ENCODE results near the gene TCTN2.

Gene TCTN2

DNA sequence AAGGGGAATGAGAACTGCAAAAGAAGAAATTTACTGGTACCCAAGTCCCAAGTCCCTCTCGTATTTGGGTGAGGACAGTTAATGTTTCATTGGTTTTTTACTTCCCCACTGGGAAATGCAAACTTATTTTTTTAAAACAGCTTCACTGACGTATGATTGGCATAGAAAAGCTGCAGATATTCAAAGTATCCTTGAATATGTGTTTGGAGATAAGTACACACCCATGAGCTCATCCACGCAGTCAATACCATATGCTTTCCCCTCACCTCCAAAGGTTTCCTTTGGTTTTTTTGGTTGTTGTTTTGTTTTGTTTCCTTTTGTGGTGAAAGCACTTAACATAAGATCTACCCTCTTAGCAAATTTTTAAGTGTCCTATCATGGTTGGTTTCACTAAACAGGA lies 13.1 kb downstream of the TCTN2 start:
- H3K27me3 ChIP-seq (ENCODE audit: insufficient read depth, poor library complexity, severe bottlenecking) = no peaks in the 10 kb centered on the region
- no peak for DNase-seq (ENCODE audit: low read depth in 1 of 2, low spot score in 1 of 2)
- TF ChIP-seq GABPA (IDR thresholded peaks at IDR 0.05; ENCODE audit: low read depth) (no peak), SPI1 (IDR thresholded peaks at IDR 0.05; ENCODE audit: borderline replicate concordance, low read depth) (no peak)
- TF ChIP-seq, protein P1, sequence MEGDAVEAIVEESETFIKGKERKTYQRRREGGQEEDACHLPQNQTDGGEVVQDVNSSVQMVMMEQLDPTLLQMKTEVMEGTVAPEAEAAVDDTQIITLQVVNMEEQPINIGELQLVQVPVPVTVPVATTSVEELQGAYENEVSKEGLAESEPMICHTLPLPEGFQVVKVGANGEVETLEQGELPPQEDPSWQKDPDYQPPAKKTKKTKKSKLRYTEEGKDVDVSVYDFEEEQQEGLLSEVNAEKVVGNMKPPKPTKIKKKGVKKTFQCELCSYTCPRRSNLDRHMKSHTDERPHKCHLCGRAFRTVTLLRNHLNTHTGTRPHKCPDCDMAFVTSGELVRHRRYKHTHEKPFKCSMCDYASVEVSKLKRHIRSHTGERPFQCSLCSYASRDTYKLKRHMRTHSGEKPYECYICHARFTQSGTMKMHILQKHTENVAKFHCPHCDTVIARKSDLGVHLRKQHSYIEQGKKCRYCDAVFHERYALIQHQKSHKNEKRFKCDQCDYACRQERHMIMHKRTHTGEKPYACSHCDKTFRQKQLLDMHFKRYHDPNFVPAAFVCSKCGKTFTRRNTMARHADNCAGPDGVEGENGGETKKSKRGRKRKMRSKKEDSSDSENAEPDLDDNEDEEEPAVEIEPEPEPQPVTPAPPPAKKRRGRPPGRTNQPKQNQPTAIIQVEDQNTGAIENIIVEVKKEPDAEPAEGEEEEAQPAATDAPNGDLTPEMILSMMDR (IDR thresholded peaks at IDR 0.05; ENCODE audit: insufficient read depth, low read length) = no peak
- TF ChIP-seq, protein P2, sequence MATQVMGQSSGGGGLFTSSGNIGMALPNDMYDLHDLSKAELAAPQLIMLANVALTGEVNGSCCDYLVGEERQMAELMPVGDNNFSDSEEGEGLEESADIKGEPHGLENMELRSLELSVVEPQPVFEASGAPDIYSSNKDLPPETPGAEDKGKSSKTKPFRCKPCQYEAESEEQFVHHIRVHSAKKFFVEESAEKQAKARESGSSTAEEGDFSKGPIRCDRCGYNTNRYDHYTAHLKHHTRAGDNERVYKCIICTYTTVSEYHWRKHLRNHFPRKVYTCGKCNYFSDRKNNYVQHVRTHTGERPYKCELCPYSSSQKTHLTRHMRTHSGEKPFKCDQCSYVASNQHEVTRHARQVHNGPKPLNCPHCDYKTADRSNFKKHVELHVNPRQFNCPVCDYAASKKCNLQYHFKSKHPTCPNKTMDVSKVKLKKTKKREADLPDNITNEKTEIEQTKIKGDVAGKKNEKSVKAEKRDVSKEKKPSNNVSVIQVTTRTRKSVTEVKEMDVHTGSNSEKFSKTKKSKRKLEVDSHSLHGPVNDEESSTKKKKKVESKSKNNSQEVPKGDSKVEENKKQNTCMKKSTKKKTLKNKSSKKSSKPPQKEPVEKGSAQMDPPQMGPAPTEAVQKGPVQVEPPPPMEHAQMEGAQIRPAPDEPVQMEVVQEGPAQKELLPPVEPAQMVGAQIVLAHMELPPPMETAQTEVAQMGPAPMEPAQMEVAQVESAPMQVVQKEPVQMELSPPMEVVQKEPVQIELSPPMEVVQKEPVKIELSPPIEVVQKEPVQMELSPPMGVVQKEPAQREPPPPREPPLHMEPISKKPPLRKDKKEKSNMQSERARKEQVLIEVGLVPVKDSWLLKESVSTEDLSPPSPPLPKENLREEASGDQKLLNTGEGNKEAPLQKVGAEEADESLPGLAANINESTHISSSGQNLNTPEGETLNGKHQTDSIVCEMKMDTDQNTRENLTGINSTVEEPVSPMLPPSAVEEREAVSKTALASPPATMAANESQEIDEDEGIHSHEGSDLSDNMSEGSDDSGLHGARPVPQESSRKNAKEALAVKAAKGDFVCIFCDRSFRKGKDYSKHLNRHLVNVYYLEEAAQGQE (IDR thresholded peaks at IDR 0.05; ENCODE audit: insufficient replicate concordance, low read depth) = no peak
- H3K4me3 ChIP-seq (replicated peaks; ENCODE audit: insufficient read depth, low read length) = no peak overlapping the region
- H3K27ac ChIP-seq (replicated peaks) = no peak overlapping the region

DNA sequence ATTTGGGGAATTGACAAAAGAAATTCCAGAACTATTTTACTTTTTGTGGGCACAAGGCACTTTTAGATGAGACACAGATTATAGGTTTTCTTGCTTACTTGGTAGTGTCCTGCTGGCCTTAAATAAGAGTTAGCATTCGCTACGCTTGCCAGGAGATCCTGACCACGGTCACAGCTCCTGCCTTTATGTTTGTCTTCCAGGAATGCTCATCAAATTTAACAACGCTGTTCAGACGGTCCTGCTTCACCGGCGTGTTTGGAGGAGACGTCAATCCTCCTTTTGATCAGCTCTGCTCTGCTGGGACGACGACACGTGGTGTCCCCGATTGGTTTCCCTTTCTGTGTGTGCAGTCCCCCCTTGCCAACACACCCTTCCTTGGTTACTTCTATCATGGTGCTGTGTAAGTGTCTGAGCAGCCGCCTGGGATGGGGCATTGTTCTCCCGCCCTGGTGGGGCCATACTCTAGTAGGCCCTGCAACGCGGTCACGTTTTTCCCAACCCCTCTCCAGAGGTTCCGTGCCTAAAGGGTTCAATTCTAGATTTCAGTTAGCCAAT lies 15.8 kb downstream of the TCTN2 start:
- Histone ChIP-seq H3K4me3 (replicated peaks; ENCODE audit: insufficient read depth, low read length) (no peak overlapping the region), H3K27ac (replicated peaks) (no peak overlapping the region), H3K27me3 (ENCODE audit: insufficient read depth, poor library complexity, severe bottlenecking) (no peaks in the 10 kb centered on the region)
- no peak for TF ChIP-seq POLR2AphosphoS5 (IDR thresholded peaks at IDR 0.05; ENCODE audit: low read depth)
- TF ChIP-seq, protein P2 (IDR thresholded peaks at IDR 0.05; ENCODE audit: insufficient replicate concordance, low read depth) = no peak
- no peak for TF ChIP-seq GABPA (IDR thresholded peaks at IDR 0.05; ENCODE audit: low read depth)
- no peak for TF ChIP-seq SPI1 (IDR thresholded peaks at IDR 0.05; ENCODE audit: borderline replicate concordance, low read depth)
- DNase-seq (ENCODE audit: low read depth in 1 of 2, low spot score in 1 of 2) = no peak

DNA sequence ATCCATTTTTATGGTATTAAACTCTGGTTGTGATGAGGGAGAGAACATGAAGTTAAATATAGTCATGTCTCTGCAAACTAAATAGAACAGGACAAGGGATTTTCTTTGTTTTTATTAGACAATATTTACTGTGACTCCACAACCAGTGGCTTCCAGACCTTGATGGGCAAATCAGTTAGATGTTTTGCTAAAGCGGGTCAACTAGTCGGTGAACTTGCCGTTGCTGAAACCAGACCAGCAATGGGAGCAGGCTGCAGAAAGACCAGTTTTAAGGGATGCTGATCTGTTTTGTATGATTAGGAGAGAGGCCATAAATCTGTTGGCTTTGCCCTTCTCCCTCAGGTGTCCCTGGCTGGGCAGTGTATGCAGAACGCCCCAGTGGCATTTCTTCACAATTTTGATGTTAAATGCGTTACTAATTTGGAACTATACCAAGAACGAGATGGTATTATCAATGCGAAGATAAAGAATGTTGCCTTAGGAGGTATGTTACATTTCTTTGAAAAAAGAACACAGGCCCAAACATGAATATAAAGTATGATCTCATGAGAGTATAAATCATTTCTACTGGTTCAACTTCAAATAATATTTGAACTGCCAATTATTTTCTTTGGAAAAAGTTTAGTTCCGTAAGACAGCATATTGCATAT lies 19.4 kb downstream of the TCTN2 start:
- no peak overlapping the region for H3K4me3 ChIP-seq (replicated peaks; ENCODE audit: insufficient read depth, low read length)
- H3K27me3 ChIP-seq (ENCODE audit: insufficient read depth, poor library complexity, severe bottlenecking) = no peaks in the 10 kb centered on the region
- DNase-seq (ENCODE audit: low read depth in 1 of 2, low spot score in 1 of 2) = no peak
- no peak overlapping the region for H3K27ac ChIP-seq (replicated peaks)
- TF ChIP-seq POLR2AphosphoS5 (IDR thresholded peaks at IDR 0.05; ENCODE audit: low read depth) = no peak
- TF ChIP-seq GABPA (IDR thresholded peaks at IDR 0.05; ENCODE audit: low read depth) = no peak
- TF ChIP-seq, protein P1 (IDR thresholded peaks at IDR 0.05; ENCODE audit: insufficient read depth, low read length) = no peak
- TF ChIP-seq, protein P2 (IDR thresholded peaks at IDR 0.05; ENCODE audit: insufficient replicate concordance, low read depth) = no peak
- TF ChIP-seq SPI1 (IDR thresholded peaks at IDR 0.05; ENCODE audit: borderline replicate concordance, low read depth) = no peak

Data from HL-60 (cell line).